SHP77 treated with DMSO at 0.1 percent for 48 hours (cell line): ENCODE measurements around the gene INO80.
A peak's percentile ranks its signal among the peaks of the same experiment; 100 is the strongest.
"Not testable (repeated sequence)": the region's sequence is repeated elsewhere in the genome, so short reads cannot be mapped to it uniquely, and the experiment has no call there.

ENCODE experiments used
- DNase-seq: peaks from one replicate; lab custom pipeline; 2025; lab: John Stamatoyannopoulos, UW

Gene INO80

DNA sequence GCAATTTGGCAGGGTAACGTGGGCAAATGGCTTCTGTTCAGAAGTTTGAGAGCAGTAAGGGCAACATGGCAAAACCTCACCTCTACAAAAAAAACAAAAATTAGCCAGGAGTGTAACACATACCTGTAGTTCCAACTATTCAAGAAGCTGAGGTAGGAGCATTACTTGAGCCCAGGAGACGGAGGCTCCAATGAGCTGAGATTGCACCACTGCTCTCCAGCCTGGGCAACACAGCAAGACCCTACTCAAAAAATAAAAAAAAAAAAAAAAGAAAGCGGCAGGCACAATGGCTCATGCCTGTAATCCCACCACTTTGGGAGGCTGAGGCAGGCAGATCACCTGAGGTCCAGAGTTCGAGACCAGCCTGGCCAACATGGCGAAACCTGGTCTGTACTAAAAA, 5.9 kb upstream of the INO80 start:
- DNase-seq = no peak

- no peak for DNase-seq
These were observed 827 bp upstream of the INO80 start for GRCh38 chr15:41116962-41117252.

DNA sequence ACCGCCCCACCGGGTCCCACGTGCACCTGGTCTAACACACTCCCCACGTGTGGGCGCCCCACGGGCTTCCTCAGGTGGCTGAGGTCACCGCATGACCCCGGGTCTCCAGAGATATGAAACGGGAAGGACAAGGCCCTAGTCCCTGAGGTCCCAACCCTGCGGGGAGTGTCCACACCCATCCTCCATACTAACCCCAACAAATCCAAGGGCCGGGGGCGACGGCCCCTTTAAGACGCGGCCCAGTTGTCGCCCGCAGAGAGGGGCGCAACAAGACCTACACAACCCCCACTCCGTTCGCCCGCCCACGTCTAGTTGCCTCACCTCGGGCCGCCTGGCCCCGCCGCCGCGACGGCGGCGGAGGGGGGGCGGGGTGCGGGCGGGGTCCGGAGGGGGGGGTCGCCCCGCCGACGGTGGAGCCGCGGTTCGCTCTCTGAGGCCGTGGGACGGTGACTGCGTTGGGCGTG, 396 bp downstream of the INO80 start:
- DNase-seq = peak; percentile 50

DNA sequence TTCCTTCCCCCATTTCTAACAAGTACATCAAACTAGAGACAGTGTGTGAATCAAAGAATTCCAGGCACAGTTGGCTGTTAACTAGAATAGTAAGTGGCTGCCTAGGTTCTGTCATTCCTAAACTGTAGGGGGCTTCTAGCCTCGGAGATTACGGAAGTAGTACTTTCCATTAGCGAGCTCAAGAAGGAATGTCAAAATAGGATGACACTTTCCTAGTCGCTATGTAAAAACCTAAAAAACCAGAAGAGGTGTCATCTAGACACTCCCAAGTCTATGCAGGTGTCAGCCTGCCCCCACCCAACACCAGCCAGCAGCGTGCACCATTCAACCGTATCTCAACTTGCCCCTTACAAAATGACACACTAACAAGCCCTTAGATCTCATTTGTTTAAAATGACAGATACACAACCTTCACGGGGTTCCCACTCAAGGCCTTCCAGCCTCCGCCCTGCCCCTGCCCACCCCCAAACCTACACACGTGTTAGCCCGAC, 874 bp downstream of the INO80 start:
- DNase-seq = no peak

DNA sequence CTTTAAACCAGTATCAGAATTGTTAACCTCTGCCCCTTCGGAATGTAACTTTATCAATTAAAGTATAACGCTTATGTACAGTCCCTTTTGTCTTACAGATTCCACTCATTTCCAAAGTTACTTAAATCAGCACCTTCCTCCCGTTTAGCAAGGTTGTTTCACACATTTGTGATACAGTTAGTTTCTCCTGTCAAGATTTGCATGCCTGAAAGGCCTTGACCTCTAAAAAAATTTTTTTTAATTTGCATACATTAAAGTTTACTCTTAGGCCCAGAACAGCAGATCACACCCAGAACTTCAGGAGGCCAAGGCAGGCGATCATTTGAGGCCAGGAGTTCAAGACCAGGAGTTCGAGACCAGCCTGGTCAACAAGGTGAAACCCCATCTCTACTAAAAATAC, 9.1 kb downstream of the INO80 start:
- DNase-seq = no peak

DNA sequence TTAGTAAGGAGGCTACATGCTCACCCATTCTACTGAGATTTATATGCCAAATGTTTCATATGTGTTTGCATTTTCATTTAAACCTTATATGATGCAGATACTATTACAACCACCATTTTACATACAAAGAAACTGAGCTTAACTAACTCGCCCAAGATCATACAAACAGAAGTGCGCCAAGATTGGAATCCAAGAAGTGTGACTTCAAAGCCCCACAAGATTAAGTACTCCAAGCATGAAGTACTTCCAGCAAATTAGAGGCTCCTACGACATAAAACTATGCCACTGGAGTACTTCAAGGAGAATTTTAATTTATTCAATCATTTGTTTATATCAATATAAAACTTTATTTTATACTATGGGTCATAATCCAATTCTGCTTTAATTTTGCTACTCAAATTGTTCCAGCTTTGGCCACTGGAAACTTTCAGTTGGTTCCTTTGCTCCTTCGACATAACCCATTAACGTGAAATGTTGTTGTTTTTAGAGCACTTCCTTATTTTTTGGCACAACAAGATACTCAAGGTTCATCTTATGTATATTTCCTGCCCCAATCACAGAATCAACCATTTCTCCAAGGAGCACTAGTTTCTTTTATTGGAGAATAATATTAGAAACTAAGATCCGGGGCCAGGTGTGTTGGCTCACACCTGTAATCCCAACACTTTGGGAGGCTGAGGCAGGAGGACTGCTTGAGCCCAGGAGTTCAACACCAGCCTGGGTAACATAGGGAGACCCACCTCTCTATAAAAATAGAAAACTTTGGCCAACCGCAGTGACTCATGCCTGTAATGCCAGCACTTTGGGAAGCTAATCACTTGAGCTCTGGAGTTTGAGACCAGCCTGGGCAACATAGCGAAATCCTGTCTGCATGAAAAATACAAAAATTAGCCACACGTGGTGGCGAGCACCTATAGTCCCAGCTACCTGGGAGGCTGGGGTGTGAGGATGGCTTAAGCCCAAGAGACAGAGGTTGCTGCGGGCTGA, 10.4 kb downstream of the INO80 start:
- no peak for DNase-seq

GRCh38 chr15:41104234-41104633, 11.8 kb downstream of the INO80 start:
- DNase-seq = no peak

DNA sequence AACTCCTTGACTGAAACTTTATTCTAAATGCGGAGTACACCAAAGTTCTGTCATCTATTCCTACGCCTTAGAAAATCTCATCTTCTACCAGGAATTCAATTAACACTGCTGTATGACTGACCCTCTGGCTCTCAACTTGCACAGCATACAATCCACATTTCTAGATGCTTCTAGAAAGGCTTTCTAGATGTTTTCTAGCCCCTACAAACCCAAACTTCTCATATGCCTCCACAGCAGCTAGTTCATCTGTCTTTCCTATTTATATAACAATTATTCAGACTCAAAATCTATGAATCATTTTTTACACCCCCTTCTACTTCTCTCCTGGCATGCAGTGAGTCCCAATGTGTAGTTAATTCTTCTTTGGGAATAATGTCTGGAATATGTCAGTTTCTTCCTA, 13.2 kb downstream of the INO80 start:
- DNase-seq = no peak

DNA sequence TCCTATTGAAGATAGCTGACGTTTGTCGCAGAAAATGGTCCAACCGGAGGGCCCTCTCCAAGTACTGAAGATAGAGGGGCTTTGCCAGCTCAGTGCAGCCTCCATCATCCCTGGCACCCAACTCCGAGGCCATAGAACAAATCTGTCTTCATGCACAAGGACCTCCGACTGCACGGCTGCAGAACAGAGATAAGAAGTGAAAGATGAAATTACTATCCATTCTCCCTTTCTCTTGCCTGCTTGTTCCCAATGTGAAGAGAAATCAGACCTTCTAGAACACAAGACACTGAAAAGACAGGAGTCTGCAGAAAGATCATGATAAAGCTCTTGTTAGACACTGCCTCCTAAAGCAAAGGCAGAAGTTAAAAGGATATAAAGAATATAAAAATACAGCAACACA, 19.9 kb downstream of the INO80 start:
- no peak for DNase-seq

- no peak for DNase-seq
These were observed 31.1 kb downstream of the INO80 start for GRCh38 chr15:41085029-41085428.

DNA sequence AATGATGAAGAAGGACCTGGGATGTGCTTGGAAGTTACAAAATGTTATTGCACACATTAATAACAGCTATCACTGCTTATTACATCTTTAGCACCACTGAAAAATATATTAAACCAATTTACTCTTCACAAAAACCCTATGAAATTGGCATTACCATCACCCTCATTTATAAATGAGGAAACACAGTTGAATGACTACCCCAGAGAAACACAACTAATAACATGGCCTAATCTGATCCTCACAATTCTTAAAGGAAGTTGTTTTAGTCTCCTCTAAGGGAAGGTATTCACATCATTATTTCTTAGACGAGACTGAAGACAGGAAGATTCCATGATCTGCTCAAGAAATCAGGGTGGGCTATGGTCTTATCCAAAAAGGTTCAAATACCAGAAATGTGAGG, 35.9 kb downstream of the INO80 start:
- DNase-seq = no peak

DNA sequence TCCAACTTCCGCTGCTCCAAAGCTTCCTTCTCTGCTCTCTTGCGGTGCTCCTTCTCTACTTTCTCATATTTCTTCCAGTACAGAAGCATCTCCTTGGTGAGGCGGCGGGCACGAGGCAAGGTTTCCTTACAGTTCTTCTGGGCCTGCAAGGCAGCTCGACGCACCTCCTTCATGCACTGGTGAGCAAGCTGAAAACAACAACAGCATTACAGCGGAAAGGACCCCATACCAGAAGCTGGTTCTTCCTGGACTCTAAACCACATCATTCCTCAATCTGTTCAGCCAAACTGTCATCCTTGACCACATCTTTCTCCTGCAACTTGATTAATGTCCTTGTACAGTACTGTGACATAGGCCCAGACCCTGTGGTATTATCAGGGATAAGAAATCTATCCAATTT, 36.4 kb downstream of the INO80 start:
- no peak for DNase-seq

- DNase-seq = not testable (repeated sequence)
These were observed 37.2 kb downstream of the INO80 start for GRCh38 chr15:41078879-41079278.

DNA sequence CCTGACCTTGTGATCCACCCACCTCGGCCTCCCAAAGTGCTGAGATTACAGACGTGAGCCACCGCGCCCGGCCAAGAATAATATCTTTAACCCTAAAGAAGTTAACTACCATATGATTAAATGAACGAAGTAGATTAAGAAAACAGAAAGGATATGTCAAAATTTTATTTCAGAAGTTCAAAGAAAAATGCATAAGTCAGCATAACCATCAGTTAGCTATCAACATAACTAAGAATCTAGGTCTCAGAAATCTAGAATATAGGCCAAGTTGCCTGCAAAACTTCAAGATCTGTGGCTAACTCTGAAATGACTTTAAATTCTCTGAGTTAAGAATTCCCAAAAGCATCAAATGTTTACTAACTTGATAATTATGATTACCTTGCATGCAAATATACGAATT, 38.0 kb downstream of the INO80 start:
- no peak for DNase-seq

- no peak for DNase-seq
These were observed 43.1 kb downstream of the INO80 start for GRCh38 chr15:41073028-41073427.

- DNase-seq = no peak
These were observed 44.1 kb downstream of the INO80 start for GRCh38 chr15:41072013-41072412.

GRCh38 chr15:41066516-41066915, 49.6 kb downstream of the INO80 start:
- DNase-seq = no peak

DNA sequence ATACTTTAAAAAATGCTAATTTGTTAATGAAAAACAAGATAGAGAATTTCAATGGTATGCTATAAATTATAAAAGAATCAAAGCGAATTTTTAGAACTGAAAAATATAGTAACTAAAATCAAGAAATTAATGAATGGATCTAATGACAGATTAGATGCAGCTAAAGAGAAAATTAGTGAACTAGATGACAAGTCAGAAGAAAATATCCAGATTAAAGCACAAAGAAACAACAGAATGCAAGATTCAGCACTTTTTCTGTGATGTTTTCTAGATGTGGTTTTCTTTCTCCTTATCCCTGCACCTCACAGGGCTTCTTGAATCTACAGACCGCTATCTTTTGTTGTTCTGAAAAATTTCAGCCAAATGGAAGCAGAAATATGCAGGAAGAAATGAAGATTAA, 54.4 kb downstream of the INO80 start:
- no peak for DNase-seq

DNA sequence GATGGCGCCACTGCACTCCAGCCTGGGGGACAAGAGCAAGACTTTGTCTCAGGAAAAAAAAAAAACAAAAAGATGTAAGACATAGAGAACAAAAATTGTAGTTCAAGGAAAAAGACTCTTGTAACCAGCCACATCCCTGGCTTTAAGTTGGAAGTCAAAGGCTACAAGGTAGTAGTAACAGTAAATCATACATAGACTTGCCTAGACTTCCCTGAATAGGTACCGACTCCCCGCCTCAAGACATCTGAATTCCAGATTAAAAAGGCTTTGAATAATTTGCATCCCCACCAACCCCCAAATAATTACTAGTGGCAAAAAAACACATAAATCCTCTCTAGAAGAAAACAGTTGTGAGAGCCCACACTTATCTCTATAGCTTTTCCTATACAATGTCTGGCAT, 55.6 kb downstream of the INO80 start:
- DNase-seq = no peak

- no peak for DNase-seq
These were observed 59.3 kb downstream of the INO80 start for GRCh38 chr15:41056810-41057209.

DNA sequence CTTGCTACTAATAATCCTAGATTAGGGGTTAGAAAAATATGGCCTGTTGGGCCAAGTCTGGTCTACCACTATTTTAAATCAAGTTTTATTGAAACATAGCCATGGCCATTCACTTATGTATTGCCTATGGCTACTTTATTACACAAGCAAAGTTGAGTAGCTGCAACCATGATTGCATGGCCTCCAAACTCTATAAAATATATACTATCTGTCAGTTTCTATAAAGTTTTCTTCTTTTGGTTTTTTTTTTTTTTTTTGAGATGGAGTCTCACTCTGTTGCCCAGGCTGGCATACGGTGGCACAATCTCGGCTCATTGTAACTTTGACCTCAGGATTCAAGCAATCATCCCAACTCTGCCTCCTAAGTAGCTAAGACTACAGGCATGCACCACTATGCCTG, 60.4 kb downstream of the INO80 start:
- DNase-seq = no peak

- no peak for DNase-seq
These were observed 64.9 kb downstream of the INO80 start for GRCh38 chr15:41051139-41051538.

DNA sequence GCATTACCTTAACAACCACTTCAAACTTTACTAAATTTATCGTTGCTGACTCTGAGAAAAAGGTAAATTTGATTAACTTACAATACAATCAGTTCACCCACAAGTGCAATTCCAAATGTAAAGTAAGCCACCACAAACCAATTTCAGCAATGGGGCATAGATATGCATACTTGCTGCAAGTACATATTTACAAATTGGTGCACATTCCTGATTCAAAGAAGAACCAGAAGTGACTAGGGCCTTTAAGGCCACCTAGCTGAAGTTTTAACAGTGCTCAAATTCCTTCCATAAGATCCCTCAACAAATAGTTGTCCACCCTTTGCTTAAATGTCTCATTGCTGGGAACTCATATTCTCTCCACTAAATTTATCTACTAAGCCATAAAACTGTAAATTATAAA, 67.2 kb downstream of the INO80 start:
- no peak for DNase-seq

DNA sequence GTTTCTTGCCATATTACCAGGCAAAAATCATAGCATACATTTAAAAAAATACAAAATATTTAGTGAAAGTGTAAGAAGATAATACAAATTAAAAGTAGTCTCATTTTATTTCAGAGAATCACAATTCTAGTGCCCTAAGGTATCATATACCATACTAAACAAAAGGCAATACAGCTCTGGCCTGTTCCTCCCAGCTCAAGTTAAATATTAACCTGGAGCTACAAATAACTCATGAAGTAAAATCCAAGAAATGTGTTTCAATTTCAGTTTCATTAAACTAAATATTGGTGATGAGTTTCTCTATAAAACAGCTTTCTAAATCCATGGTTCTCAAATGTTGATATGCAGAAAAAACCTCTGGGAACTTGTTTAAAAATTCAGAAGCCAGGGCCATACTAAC, 67.7 kb downstream of the INO80 start:
- DNase-seq = no peak
